IPS-20b (cell line): ENCODE results near the gene PGBD2.

Experiments used
- H3K27ac ChIP-seq: one replicate; pipeline ENCODE4 v1.5.1; 2013; ENCODE audit warnings: low read length
- H3K27me3 ChIP-seq: 2 replicates; pipeline ENCODE4 v1.6.1; 2013; ENCODE audit warnings: mild to moderate bottlenecking, low read length, inconsistent platforms; ENCODE audit not compliant: insufficient read depth
- H3K36me3 ChIP-seq: 2 replicates; pipeline ENCODE4 v1.6.1; 2013; ENCODE audit warnings: low read depth, mild to moderate bottlenecking, inconsistent platforms, low read length, moderate library complexity; ENCODE audit not compliant: insufficient read depth
- H3K4me1 ChIP-seq: 2 replicates; pipeline ENCODE4 v1.6.1; 2013; ENCODE audit warnings: mild to moderate bottlenecking, control low read depth, inconsistent platforms, low read length, moderate library complexity; ENCODE audit not compliant: insufficient read depth
- H3K4me3 ChIP-seq: 2 replicates; pipeline ENCODE4 v1.5.1; 2013; ENCODE audit warnings: mild to moderate bottlenecking, low read length, inconsistent platforms
- H3K9ac ChIP-seq: 2 replicates; pipeline ENCODE4 v1.6.1; 2013; ENCODE audit warnings: low read depth, mild to moderate bottlenecking, inconsistent platforms, low read length, moderate library complexity
- H3K9me3 ChIP-seq: 2 replicates; pipeline ENCODE4 v1.6.1; 2013; ENCODE audit warnings: mild to moderate bottlenecking, low read depth, low read length, inconsistent platforms; ENCODE audit not compliant: insufficient read depth

The PGBD2 gene

DNA sequence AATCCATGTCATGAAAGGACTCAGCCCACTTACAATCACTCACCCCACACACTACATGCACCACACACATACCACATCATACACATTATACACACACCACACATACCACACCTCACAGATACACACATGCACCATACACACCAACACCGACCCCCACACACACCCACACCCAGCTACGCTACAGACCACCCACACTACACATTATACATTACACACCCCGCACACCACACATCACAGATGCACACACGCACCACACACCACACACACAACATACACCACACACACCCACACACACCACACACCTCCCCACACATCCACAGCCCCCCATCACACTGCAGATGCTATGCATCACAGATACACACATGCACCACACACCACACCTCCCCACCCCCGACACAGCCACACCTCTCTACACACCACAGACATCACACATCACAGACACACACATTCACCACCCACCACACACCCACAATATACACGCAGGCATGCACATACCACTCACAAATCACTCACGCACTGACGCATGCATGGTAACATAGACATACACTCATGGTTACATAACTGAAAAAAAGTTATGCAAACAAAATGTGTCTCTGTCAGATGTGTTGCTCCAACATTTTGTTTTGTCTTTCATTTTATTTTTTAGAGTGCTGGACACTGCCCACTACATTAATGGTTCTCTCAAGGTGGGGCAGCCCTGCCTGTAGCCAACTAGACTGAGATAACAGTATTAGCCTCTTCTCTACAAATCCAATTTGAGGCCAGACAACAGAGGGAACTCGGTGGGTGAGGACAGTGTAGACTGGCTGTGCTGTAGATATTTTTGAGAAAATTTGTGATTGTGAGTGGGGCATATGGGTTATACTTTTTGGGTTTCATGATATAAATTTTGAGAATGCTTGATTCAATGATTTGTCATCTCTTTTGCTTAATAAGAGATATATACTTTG, 15.2 kb upstream of the PGBD2 start:
- H3K27ac ChIP-seq = no peak overlapping the region
- H3K27me3 ChIP-seq = 0 out of 2 replicates have a peak, but pooled peaks cover 4% of the 10 kb centered on the region
- no peak overlapping the region for H3K9ac ChIP-seq
- peaks cover 2% of the 10 kb centered on the region; the same call in 1 of the 2 replicates for H3K4me1 ChIP-seq
- no peaks in the 10 kb centered on the region for H3K9me3 ChIP-seq
- H3K4me3 ChIP-seq = no peak overlapping the region
- H3K36me3 ChIP-seq = no peaks in the 10 kb centered on the region

DNA sequence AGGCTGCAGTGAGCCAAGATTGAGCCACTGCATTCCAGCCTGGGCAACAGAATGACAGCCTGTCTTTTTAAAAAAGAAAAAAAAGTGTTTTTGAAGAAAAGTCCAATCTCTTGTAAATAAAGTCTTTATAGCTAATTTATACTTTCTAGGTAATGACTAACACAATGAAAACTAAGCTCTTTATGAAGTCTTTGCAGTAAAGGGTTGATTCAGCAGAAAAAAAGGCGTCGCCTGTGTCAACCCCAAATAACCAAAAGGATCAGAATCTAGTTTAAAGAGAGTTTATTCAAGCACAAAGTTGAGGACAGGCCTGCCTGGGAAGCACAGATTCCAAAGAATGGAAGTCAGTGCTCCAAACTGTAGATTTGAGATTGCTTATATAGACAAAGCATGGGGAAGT, 14.3 kb upstream of the PGBD2 start:
- H3K9me3 ChIP-seq = no peaks in the 10 kb centered on the region
- H3K4me1 ChIP-seq = no peaks in the 10 kb centered on the region; the same call in 1 of the 2 replicates
- no peak overlapping the region for H3K4me3 ChIP-seq
- no peak overlapping the region for H3K27ac ChIP-seq
- no peaks in the 10 kb centered on the region for H3K36me3 ChIP-seq
- no peak overlapping the region for H3K9ac ChIP-seq
- H3K27me3 ChIP-seq = 0 out of 2 replicates have a peak, but pooled peaks cover 4% of the 10 kb centered on the region

DNA sequence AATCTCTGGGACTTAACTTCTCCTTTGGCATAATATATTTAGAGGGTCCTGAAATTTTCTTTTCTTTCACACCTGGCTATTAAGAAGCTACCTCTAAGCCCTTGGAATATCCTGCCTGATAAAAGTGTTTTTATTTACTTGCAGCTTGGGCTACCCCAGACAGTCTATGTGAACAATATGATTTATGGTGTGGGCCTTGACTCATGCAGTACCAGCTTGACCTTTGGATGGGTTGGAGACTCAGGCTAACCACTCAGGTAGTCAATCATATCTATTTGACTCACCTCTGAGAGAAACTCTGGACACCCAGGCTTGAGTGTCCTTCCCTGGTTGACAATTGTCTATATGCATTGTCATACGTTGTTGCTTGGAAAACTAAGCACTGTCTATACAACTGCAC, 13.4 kb upstream of the PGBD2 start:
- H3K9ac ChIP-seq = no peak overlapping the region
- no peak overlapping the region for H3K4me3 ChIP-seq
- no peaks in the 10 kb centered on the region for H3K36me3 ChIP-seq
- 0 out of 2 replicates have a peak, but pooled peaks cover 4% of the 10 kb centered on the region for H3K27me3 ChIP-seq
- H3K9me3 ChIP-seq = no peaks in the 10 kb centered on the region
- no peak overlapping the region for H3K27ac ChIP-seq
- H3K4me1 ChIP-seq = no peaks in the 10 kb centered on the region

DNA sequence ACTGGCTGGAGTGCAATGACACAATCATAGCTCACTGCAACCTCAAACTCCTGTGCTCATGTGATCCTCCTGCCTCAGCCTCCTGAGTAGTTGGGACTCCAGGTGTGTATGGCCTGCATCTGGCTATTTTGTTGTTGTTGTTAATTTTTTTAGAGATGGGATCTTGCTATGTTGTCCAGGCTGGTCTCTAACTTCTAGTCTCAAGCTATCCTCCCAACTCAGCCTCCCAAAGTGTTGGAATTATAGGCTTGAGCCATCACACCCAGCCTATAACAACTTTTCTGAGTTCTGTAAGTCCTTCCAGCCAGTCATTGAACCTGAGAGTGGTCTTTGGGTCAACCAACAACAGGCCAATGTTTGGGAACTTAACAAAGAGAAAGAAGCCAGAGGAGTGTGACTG, 11.2 kb upstream of the PGBD2 start:
- Histone ChIP-seq H3K4me1 (no peaks in the 10 kb centered on the region), H3K36me3 (no peaks in the 10 kb centered on the region), H3K4me3 (no peak overlapping the region), H3K27ac (no peak overlapping the region), H3K9ac (no peak overlapping the region), H3K9me3 (no peaks in the 10 kb centered on the region), H3K27me3 (0 out of 2 replicates have a peak, but pooled peaks cover 4% of the 10 kb centered on the region)

DNA sequence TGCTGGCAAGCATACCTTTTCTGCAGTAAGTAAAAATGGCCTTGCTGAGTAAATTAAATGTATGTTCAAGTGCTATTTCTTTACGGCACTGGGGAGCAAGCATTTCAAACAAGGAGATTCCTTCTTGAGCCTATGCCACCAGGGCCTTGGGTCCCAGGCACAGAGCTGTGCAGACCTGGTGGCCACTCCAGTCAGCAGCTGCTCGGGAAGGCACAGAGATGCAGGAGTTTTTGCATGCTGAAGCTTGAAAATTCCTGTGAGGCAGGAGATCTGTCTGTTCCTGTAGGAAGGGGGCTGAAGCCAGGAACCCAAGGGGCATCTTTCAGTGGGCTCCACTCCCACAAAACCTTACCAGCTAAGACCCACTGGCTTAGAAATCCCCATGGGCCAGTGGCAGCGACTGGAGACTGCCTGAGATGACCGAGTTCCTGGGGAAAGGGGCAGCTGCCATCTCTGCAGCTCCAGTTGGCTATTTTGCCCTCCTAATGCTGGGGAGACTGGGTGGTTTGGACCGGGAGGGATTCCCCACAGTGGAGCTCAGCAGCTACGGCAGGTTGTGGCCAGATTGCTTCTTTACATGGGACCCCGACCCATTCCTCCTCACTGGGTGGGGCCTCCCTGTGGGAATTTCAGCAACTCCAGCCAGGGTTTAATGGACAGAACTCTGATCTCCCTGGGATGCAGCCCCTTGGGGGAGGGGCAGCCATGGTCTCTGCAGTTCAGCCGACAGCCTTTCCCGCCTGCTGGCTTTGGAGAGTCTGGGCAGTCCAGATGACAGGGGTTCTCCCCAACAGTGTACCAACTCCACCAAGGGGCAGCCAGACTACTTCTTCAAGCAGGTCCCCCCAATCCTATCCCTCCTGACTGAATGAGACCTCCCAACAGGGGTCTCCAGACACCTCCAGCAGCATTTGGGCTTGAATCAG, 8.4 kb upstream of the PGBD2 start:
- Histone ChIP-seq H3K27me3 (0 out of 2 replicates have a peak, but pooled peaks cover 4% of the 10 kb centered on the region), H3K4me1 (no peaks in the 10 kb centered on the region)

DNA sequence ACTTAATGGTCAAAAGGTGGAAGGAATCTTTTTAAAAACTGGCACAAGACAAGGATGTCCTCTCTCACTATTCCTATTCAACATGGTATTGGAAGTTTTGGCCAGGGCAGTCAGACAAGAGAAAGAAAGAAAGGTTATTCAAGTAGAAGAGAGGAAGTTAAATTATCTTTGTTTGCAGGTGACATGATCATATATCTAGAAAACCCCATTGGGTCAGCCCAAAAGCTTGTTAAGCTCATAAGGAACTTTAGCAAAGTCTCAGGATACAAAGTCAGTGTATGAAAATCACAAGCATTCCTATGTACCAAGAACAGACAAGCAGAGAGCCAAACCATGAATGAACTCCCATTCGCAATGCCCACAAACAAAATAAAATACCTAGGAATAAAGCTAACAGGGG, 5.4 kb upstream of the PGBD2 start:
- Histone ChIP-seq H3K9me3 (no peaks in the 10 kb centered on the region), H3K27ac (no peak overlapping the region), H3K27me3 (no peaks in the 10 kb centered on the region), H3K4me3 (no peak overlapping the region), H3K4me1 (peaks cover 11% of the 10 kb centered on the region; the same call in 1 of the 2 replicates), H3K9ac (no peak overlapping the region), H3K36me3 (no peaks in the 10 kb centered on the region)

More for the DNA sequence above, 8.4 kb upstream of the PGBD2 start:
- Histone ChIP-seq H3K9me3 (no peaks in the 10 kb centered on the region), H3K9ac (no peak overlapping the region), H3K27ac (no peak overlapping the region), H3K36me3 (no peaks in the 10 kb centered on the region), H3K4me3 (no peak overlapping the region)

DNA sequence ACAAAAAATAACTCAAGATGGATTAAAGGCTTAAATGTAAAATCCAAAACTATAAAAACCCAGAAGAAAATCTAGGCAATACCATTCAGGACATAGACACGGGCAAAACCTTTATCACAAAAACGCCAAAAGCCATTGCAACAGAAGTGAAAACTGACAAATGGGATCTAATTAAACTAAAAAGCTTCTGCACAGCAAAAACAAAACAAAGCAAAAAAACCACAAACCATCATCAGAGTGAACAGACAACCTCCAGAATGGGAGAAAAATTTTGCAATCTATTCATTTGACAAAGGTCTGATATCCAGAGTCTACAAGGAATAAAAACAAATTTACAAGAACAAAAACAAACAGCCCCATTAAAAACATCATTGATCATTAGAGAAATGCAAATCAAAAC, 4.5 kb upstream of the PGBD2 start:
- no peak overlapping the region for H3K4me3 ChIP-seq
- H3K27ac ChIP-seq = no peak overlapping the region
- H3K9ac ChIP-seq = no peak overlapping the region
- peaks cover 11% of the 10 kb centered on the region; the same call in 1 of the 2 replicates for H3K4me1 ChIP-seq
- H3K9me3 ChIP-seq = no peaks in the 10 kb centered on the region
- no peaks in the 10 kb centered on the region for H3K27me3 ChIP-seq
- no peaks in the 10 kb centered on the region for H3K36me3 ChIP-seq

DNA sequence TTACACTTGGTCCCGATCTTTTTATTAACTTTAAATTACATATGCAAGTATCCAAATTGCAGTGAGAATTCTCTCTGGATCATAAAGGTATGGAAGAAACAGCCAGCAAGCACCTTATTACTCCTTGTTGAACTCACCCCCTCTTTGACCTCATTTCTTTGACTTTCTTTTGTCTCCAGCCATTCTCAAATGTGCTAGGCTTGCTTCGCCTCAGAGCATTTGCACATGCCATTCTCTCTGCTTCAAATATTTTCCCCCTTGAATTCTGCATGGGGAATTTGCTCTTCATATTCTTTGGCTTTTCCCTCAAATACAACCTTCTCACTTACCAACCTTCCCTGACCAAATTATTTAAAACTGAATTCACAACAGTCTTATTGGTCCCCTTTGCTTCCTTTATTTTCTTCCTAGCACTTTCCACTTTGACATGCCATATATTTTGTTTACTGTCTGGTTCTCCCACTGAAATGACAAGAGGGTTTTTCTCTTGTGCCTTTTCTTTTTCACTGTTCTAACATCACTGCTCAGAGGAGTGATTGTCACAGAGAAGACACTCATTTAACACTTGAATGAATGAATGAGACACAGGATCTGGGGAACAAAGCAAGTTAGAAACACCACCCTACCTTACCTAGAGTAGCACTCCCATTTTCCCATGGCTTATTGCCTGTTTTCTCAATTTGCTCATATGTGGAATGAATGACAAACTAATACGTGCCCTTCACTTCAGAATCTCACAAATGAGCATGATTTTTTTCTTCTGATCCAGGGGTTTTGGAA, 1.4 kb upstream of the PGBD2 start:
- peak overlapping the region; percentile 88; the same call in 1 of the 2 replicates for H3K9ac ChIP-seq
- no peaks in the 10 kb centered on the region for H3K27me3 ChIP-seq
- 0 out of 2 replicates have a peak overlapping the region, but pooled peaks have one; percentile 75 for H3K4me3 ChIP-seq
- no peaks in the 10 kb centered on the region for H3K9me3 ChIP-seq
- H3K36me3 ChIP-seq = no peaks in the 10 kb centered on the region
- peaks cover 19% of the 10 kb centered on the region; the same call in 1 of the 2 replicates for H3K4me1 ChIP-seq
- no peak overlapping the region for H3K27ac ChIP-seq

DNA sequence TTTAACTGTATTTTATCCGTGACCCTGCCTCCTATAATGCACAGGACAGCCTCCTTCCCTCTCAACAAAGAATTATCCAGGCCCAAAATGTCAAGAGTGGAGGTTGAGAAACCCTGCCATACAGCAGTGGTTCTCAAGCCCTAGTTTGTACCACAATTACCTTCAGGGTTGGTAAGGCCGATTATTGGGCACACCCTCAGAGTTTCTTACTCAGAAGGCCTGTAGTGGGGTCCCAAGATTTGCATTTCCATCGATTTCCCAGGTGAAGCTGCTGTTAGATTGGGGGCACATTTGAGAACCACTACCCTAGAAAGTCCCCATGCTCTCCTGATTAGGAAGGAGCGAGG, 400 bp upstream of the PGBD2 start:
- no peaks in the 10 kb centered on the region for H3K9me3 ChIP-seq
- peaks cover 3% of the 10 kb centered on the region; the same call in 1 of the 2 replicates for H3K36me3 ChIP-seq
- H3K4me1 ChIP-seq = peaks cover 19% of the 10 kb centered on the region; the same call in 1 of the 2 replicates
- H3K9ac ChIP-seq = peak overlapping the region; percentile 88
- H3K4me3 ChIP-seq = peak overlapping the region; percentile 75
- no peaks in the 10 kb centered on the region for H3K27me3 ChIP-seq
- peak overlapping the region; percentile 56 for H3K27ac ChIP-seq

DNA sequence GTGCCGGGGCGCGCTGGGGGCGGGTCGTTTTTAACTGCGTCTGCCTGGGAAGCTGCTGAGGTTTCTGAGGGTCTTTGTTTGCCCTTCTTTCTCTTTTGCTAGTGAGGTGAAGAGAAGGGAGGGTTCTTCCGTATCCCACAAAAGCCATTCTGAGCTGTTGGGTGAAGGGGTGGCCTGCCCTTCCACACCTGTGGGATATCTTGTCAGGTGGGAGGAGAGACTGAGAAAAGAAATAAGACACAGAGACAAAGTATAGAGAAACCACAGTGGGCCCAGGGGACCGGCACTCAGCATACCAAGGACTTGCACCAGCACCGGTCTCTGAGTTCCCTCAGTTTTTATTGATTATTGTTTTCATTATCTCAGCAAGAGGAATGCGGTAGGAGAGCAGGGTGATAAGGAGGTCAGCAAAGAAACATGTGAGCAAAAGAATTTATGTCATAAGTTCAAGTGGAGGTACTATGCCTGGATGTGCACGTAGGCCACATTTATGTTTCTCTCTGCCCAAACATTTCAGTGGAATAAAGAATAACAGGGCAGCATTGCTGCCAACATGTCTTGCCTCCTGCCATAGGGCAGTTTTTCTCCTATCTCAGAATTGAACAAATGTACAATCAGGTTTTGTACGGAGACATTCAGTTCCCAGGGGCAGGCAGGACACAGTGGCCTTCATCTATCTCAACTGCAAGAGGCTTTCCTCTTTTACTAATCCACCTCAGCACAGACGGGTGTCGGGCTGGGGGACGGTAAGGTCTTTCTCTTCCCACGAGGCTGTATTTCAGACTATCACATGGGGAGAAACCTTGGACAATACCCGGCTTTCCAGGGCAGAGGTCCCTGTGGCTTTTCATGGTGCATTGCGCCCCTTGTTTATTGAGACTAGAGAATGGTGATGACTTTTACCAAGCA, 972 bp downstream of the PGBD2 start:
- Histone ChIP-seq H3K36me3 (peaks cover 5% of the 10 kb centered on the region; the same call in 1 of the 2 replicates), H3K4me3 (peak overlapping the region; percentile 86), H3K27me3 (no peaks in the 10 kb centered on the region), H3K9me3 (no peaks in the 10 kb centered on the region), H3K27ac (peak overlapping the region; percentile 91), H3K9ac (peak overlapping the region; percentile 89), H3K4me1 (peaks cover 19% of the 10 kb centered on the region; the same call in 1 of the 2 replicates)
